Heart right ventricle (tissue), 16 donors: ENCODE measurements around the gene TWIST1. TPM values are rescaled to one million over a fixed set of nuclear protein-coding genes. Genes with fewer than 3 reads are reported as not detected.

Source experiments
- ATAC-seq, 8 donors: fragments of 200-7000 bp; cut with Tn5 transposase; one replicate each; pipeline ENCODE4 v1.9.1; 2020; ENCODE audit warnings: mild to moderate bottlenecking in 8 of 8, moderate library complexity in 8 of 8, moderate number of reproducible peaks in 1 of 8
- DNase-seq, 2 donors: peaks; one replicate each; pipeline ENCODE4 v3.0.0-alpha.2; 2020
- H3K27ac ChIP-seq, 10 donors: fragments of 200-600 bp; sonication (generic) in 2 of 10; one replicate each; pipeline versions ENCODE4 v1.5.0 to v1.8.0; 2020 to 2022; ENCODE audit warnings: mild to moderate bottlenecking in 3 of 10
- H3K27me3 ChIP-seq, 7 donors: fragments of 200-600 bp; one replicate each; pipeline ENCODE4 v1.8.0; 2021 to 2022; ENCODE audit warnings: mild to moderate bottlenecking in 2 of 7
- H3K36me3 ChIP-seq, 9 donors: fragments of 200-600 bp; sonication (generic) in 1 of 9; one replicate each; pipeline versions ENCODE4 v1.5.0 to v1.8.0; 2020 to 2022; ENCODE audit warnings: mild to moderate bottlenecking in 2 of 9
- H3K4me1 ChIP-seq, 9 donors: fragments of 200-600 bp; sonication (generic) in 1 of 9; one replicate each; pipeline versions ENCODE4 v1.5.0 to v1.8.0; 2020 to 2022; ENCODE audit warnings: mild to moderate bottlenecking in 4 of 9
- H3K4me3 ChIP-seq, 10 donors: fragments of 200-600 bp; sonication (generic) in 2 of 10; one replicate each; pipeline versions ENCODE4 v1.5.0 to v1.8.0; 2020 to 2022; ENCODE audit warnings: mild to moderate bottlenecking in 7 of 10, moderate library complexity in 2 of 10
- H3K9me3 ChIP-seq, 11 donors: fragments of 200-600 bp in 10 of 11; sonication (generic) in 2 of 11; one replicate each; pipeline versions ENCODE4 v1.5.0 to v1.8.0; 2013 to 2022; ENCODE audit warnings: mild to moderate bottlenecking in 2 of 11, control low read depth in 1 of 11, moderate library complexity in 1 of 11
- CTCF ChIP-seq, 9 donors: fragments of 200-600 bp; sonication (generic) in 2 of 9; IDR thresholded peaks; one replicate each; pipeline versions ENCODE4 v1.5.0 to v1.8.0; 2021 to 2022; ENCODE audit warnings: antibody characterized with exemption in 9 of 9, mild to moderate bottlenecking in 5 of 9, moderate library complexity in 1 of 9
- WGBS, 2 donors: extraction: QIAGEN DNeasy Blood & Tissue Kit; methylation state at CpG; one replicate each; pipeline ENCODE4 v1.1.7; 2013; ENCODE audit warnings: inconsistent platforms in 1 of 2; 5-methylcytosine and 5-hydroxymethylcytosine counted together
- intact Hi-C, 10 donors: fragments of 100-400 bp; cut with DNase I; formaldehyde crosslinking; loops; one replicate each; pipeline versions ENCODE4 v1.11.1 to v1.14.2; 2022
- polyA plus RNA-seq, 2 donors: library from polyadenylated mRNA; stranded (reverse); fragments of 200-250 nt; gene quantifications; one replicate each; pipeline ENCODE4 v1.2.3, GENCODE V29; 2013
- total RNA-seq, 10 donors: library from RNA; stranded (reverse); fragmentation: NEBNext Ultra II Directional in 3 of 10; extraction: Animal tissue kit (Norgen Biotek cat#: 25700) in 3 of 10; gene quantifications; one replicate each; pipeline versions ENCODE4 v1.2.1 to v1.2.4, GENCODE V29; 2021 to 2023
- donor health status: Arrhythmogenic right ventricular cardiomyopathy.
- donor health status: ischemic (EF 13 %, LVEDD 7.1; RV severe dilation, severe dysfunction).
- donor health status: healthy with polysubstance abuse.
- donor health status: DM: no; HTN: yes; CAD: no.
- donor health status: DM: no; HTN: no; CAD: no.
- donor health status: ischemic (EF 25% LVEDD 6.9; RV normal size, moderate dysfunction).
- donor health status: ischemic (EF 25% LVEDD 5.7; RV mildly dilated, moderate dysfunction).
- donor health status: healthy.
- donor health status: DM: yes; HTN: yes; CAD: no.
- donor health status: Ischemic cardiomyopathy.
- donor health status: ischemic (EF 35%, LVEDD 5.7; RV mildly dilated, moderate dysfunction).
- donor health status: nonischemic (EF 11% LVEDD 7.7; RV severe dilation, severe dysfunction).
- donor health status: DM: yes; HTN: yes; CAD: no.
- donor health status: PGD.
- donor health status: ischemic (EF 29% LVEDD 5.4; RV normal size, mild dysfunction).
- donor health status: nonischemic (EF 23%, LVEDD 6.1; RV moderate dilation, normal function).

Gene TWIST1
- total and polyA plus RNA-seq, 12 donors, result 0.45 to 3.5 (median 1.5) TPM

GRCh38 chr7:19094138-19094537 is 23.3 kb downstream of the TWIST1 start:
- Histone ChIP-seq H3K27me3 (peaks cover 0 to 10% (median 6%) of the 10 kb centered on the region in 7 donors), H3K4me3 (no peak overlapping the region), H3K36me3 (no peaks in the 10 kb centered on the region), H3K9me3 (no peaks in the 10 kb centered on the region), H3K27ac (no peak overlapping the region), H3K4me1 (no peaks in the 10 kb centered on the region)
- DNase-seq, result no peak
- no peak for ATAC-seq
- TF ChIP-seq CTCF (IDR thresholded peaks at IDR 0.05), result no peak
- intact Hi-C loops, result no loop called here
- WGBS, 2 donors, result 75 to 88% methylated on average over 1 of the region's 1 CpG

- Histone ChIP-seq H3K9me3 (peaks cover 0 to 5% (median 0%) of the 10 kb centered on the region in 11 donors), H3K27me3 (peaks cover 0 to 5% (median 0%) of the 10 kb centered on the region in 7 donors), H3K4me3 (no peak overlapping the region), H3K36me3 (no peaks in the 10 kb centered on the region), H3K4me1 (no peaks in the 10 kb centered on the region), H3K27ac (no peak overlapping the region)
- ATAC-seq (no peak), DNase-seq (no peak)
- intact Hi-C loops, result no loop called here
- WGBS, 2 donors, result 76 to 79% methylated on average over 6 of the region's 6 CpGs
- no peak for TF ChIP-seq CTCF (IDR thresholded peaks at IDR 0.05)
These were observed 25.8 kb downstream of the TWIST1 start for GRCh38 chr7:19091550-19092200.

- Histone ChIP-seq H3K4me3 (no peak overlapping the region), H3K27me3 (no peaks in the 10 kb centered on the region), H3K9me3 (peaks cover 0 to 15% (median 0%) of the 10 kb centered on the region in 11 donors), H3K36me3 (no peaks in the 10 kb centered on the region), H3K27ac (no peak overlapping the region), H3K4me1 (no peaks in the 10 kb centered on the region)
- 85 to 92% methylated on average over 2 of the region's 2 CpGs for WGBS, 2 donors
- intact Hi-C loops, result no loop called here
- ATAC-seq (no peak), DNase-seq (no peak)
- no peak for TF ChIP-seq CTCF (IDR thresholded peaks at IDR 0.05)
These were observed 26.9 kb downstream of the TWIST1 start for GRCh38 chr7:19090526-19090925.

- Histone ChIP-seq H3K9me3 (peaks cover 0 to 18% (median 0%) of the 10 kb centered on the region in 11 donors), H3K36me3 (no peaks in the 10 kb centered on the region), H3K27me3 (no peaks in the 10 kb centered on the region), H3K4me3 (no peak overlapping the region), H3K27ac (no peak overlapping the region), H3K4me1 (no peaks in the 10 kb centered on the region)
- 42 to 49% methylated on average over 3 of the region's 3 CpGs for WGBS, 2 donors
- ATAC-seq (no peak), DNase-seq (no peak)
- intact Hi-C loops, result no loop called here
- TF ChIP-seq CTCF (IDR thresholded peaks at IDR 0.05), result no peak
These were observed 27.6 kb downstream of the TWIST1 start for GRCh38 chr7:19089797-19090196.
